T-helper 2 cell treated with Interferon-gamma antibody and Interleukin-4, amounts not matched to agents 5 μg/mL and 100 μg/mL, for 36 hours (primary cell): ENCODE results near the gene LIG1.

Source experiments
- DNase-seq: peaks from one replicate; pipeline ENCODE4 v3.0.0; 2021; ENCODE audit warnings: low spot score
- H3K27ac Mint-ChIP-seq: one replicate; pipeline ENCODE4 v1.8.0; 2021; ENCODE audit warnings: mild to moderate bottlenecking, mixed read lengths
- H3K27me3 Mint-ChIP-seq: one replicate; pipeline ENCODE4 v1.8.0; 2021; ENCODE audit warnings: low read depth, mixed read lengths
- H3K36me3 Mint-ChIP-seq: one replicate; pipeline ENCODE4 v1.8.0; 2021; ENCODE audit warnings: low read depth, mixed read lengths
- H3K4me1 Mint-ChIP-seq: one replicate; pipeline ENCODE4 v1.8.0; 2021; ENCODE audit warnings: low read depth, mixed read lengths
- H3K4me3 Mint-ChIP-seq: one replicate; pipeline ENCODE4 v1.8.0; 2022; ENCODE audit warnings: mild to moderate bottlenecking, moderate library complexity, mixed read lengths
- H3K9me3 Mint-ChIP-seq: one replicate; pipeline ENCODE4 v1.8.0; 2021; ENCODE audit warnings: mixed read lengths

Gene LIG1

DNA sequence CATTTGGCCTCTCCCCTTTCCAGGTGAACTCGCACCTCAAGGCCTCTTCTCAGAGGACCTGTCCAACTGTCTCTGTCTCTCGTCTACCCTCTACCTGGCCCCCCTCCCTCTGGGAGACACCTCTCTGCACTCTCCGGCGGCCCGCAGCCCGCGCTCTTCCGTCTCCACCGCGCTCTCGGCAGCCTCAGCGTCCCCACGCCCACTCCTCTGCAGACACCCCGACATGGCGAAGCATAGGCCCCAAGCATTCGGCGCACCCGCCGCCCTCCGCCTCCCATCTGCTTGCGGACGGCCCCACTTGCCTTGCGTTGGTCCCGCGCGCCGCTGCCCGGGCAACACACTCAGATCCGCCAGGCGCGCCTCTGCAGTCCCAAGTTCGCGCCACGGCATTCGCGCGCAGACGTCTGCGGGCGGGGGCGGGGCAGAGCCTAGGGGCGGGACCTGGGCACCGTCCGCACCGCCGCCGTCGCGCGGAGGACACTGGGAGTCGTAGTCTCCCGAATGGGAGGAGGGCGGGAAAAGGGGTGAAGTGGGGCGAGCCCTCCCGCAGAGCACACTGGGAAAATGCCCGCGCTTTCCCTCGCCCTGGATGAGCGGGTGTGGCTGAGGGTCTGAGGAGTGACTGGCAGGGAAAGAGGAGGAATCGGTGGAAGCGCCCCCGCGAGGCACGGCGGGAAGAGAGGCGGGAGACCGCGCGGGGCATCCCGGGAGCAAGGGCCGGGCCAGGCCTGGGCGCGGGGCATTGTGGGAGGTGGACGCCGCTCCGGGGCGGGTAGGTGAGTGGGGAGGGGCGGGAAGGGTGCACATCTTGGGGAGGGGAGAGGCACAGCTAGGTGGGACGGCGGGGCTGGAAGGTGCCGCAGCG lies at the start of gene LIG1, which contains the start of gene ZSWIM9:
LIG1 (minus strand) TSS at position 406 of the 865 bp plus-strand sequence. CDS start 4,778 bp downstream, outside the sequence.
ZSWIM9 (plus strand) TSS at position 742 of the 865 bp plus-strand sequence. CDS start 1,123 bp downstream, outside the sequence.
- Mint-ChIP-seq H3K36me3 (peaks cover 24% of the 10 kb centered on the region), H3K4me1 (peaks cover 34% of the 10 kb centered on the region), H3K27ac (peak within 1 kb of the TSS; percentile 99), H3K4me3 (peak within 1 kb of the TSS; percentile 99), H3K9me3 (no peaks in the 10 kb centered on the region), H3K27me3 (no peaks in the 10 kb centered on the region)
- peak; percentile 92 for DNase-seq

DNA sequence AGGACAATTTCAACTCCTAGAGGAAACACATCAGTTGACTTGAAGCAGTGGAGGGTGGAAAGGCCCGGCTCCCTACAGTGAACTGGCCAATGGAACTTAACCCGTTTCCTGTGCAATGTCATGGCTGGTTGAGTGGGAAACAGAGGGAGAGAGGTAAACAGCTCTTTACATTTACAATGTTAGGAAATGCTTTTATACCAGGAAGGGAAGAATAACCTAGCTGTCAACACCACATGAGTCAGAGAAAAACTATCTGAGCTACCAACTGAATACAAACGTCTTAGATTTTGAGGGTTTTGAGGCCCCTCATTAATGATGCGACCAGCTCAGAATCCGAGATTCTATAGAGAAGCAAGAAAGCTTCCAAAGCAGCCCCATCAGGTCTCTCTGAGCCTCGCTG lies 48.9 kb upstream of the LIG1 start:
- Mint-ChIP-seq H3K4me3 (no peak overlapping the region), H3K36me3 (peaks cover 57% of the 10 kb centered on the region), H3K27me3 (no peaks in the 10 kb centered on the region), H3K4me1 (no peaks in the 10 kb centered on the region), H3K27ac (no peak overlapping the region), H3K9me3 (no peaks in the 10 kb centered on the region)
- DNase-seq, result no peak

DNA sequence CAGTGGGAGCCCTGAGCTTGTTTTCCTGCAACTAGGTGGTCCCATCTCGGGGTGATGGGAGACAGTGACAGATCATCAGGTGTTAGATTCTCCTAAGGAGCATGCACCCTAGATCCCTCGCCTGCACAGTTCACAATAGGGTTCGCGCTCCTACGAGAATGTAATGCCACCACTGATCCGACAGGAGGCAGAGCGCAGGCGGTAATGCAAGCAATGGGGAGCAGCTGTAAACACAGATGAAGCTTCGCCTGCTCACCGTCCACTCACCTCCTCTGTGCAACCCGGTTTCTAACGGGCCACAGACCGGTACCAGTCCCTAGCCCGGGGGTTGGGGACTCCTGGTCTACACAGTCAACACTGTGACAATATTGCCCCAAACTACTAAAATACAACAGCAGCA lies 46.8 kb upstream of the LIG1 start:
- Mint-ChIP-seq H3K4me3 (no peak overlapping the region), H3K36me3 (peaks cover 62% of the 10 kb centered on the region), H3K27ac (no peak overlapping the region), H3K9me3 (no peaks in the 10 kb centered on the region), H3K4me1 (no peaks in the 10 kb centered on the region), H3K27me3 (no peaks in the 10 kb centered on the region)
- no peak for DNase-seq

GRCh38 chr19:48213959-48214358 lies 43.8 kb upstream of the LIG1 start:
- Mint-ChIP-seq H3K27me3 (no peaks in the 10 kb centered on the region), H3K4me1 (no peaks in the 10 kb centered on the region), H3K36me3 (peaks cover 63% of the 10 kb centered on the region), H3K27ac (no peak overlapping the region), H3K9me3 (no peaks in the 10 kb centered on the region), H3K4me3 (no peak overlapping the region)
- DNase-seq, result no peak

- Mint-ChIP-seq H3K36me3 (peaks cover 52% of the 10 kb centered on the region), H3K27me3 (no peaks in the 10 kb centered on the region), H3K27ac (peak overlapping the region; percentile 34), H3K4me1 (peaks cover 12% of the 10 kb centered on the region), H3K9me3 (no peaks in the 10 kb centered on the region), H3K4me3 (no peak overlapping the region)
- no peak for DNase-seq
Observed at GRCh38 chr19:48210005-48210404, 39.9 kb upstream of the LIG1 start.

DNA sequence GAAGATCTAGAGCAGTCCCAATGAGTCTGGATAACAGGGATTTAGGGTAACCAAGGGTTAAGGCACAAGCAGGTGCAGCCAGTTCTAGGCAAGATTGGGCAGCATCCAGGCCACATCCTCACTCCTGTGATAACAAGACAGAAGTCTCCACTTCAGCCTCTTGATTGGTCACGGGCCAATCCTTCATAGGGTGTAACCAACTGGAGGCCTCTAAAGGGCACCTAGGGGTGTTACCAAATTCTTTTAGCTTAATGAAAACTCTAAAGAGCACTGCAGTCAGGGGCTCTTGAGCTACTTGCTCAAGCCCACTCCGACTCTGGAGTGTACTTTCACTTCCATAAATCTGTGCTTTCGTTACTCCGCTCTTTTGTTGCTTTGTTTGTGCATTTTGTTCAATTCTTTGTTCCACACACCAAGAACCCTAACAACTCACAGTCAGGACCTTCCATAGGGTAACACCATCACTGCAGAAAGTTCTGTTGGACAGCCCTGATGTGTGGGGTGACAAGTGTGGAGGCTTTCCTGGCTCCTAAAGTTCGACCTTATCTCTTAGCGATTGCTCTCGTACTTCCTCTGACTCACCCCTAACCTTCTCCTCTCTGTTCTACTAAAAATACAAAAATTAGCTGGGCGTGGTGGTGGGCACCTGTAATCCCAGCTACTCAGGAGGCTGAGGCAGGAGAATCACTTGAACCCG lies 36.4 kb upstream of the LIG1 start:
- Mint-ChIP-seq H3K4me1 (peaks cover 12% of the 10 kb centered on the region), H3K4me3 (no peak overlapping the region), H3K27me3 (no peaks in the 10 kb centered on the region), H3K27ac (no peak overlapping the region), H3K36me3 (peaks cover 32% of the 10 kb centered on the region), H3K9me3 (no peaks in the 10 kb centered on the region)
- DNase-seq, result no peak

DNA sequence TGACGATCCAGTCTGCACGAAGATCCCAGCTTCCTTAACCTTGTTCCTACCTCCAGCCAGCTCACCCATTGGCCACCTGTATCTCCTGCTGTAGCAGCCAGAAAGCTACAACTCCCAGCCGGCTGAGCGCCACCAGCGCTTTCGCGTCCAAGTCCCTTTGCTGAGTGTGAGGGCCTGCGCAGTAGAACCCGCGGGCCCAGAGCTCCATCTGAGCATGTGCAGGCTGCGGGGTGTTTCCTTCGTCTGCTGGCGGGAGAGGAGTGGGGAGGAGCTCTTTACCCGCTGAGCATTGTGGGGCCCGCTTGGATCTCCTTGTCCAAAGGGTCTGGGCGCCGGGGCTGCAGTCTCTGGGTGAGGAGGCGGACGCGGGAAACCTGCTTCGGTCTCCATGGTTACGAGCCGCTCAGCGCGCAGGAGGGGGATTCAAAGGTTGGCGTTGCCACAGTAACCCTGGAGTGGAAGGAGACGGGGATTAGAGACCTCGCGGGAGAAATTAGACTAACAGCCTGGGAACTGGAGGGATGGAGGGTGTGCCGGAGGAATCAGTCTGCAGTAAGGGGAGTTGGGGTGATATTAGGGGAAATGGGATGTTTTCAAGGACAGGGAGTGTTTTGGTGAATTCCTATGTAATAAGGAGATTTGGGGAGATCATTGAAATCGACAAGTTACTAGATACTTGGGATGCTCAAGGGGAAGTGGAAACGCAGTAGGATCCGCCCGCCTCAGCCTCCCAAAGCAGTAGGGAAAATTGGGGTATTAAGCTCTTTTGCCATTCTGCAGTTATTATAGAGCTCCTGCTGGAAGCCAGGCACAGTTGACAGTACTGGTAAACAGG lies 33.9 kb upstream of the LIG1 start:
- Mint-ChIP-seq H3K27ac (no peak overlapping the region), H3K27me3 (no peaks in the 10 kb centered on the region), H3K4me1 (peaks cover 12% of the 10 kb centered on the region), H3K4me3 (no peak overlapping the region), H3K9me3 (no peaks in the 10 kb centered on the region), H3K36me3 (peaks cover 16% of the 10 kb centered on the region)
- peak; percentile 95 for DNase-seq

DNA sequence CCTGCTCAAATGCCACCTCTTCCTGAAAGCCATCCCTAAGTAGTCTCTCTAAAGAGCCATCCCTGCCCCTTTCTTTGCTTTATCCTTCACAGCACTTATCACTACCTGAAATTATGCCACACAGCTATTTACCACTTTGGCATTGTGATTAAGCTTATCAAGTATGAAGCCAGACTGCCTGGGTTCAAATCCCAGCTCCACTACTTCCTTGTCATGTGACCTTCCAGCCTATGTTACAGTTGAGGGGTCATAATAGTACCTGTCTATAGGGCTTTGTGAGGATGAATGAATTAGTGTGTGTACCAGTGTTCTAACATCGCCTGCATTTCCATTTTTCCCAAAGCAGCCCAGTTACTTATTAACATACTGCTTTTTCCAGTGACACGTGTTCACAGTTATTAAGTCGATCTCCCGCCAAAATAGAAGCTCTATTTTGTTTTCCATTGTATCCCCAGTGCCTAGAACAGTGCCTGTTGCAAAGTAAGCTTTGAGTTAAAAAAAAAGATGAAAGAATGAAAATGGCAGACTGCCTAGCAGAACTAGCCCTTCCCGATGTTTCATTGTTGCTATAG lies 33.2 kb upstream of the LIG1 start:
- no peaks in the 10 kb centered on the region for H3K27me3 Mint-ChIP-seq
- peaks cover 15% of the 10 kb centered on the region for H3K36me3 Mint-ChIP-seq
- H3K4me1 Mint-ChIP-seq, result peaks cover 12% of the 10 kb centered on the region
- H3K4me3 Mint-ChIP-seq, result no peak overlapping the region
- no peak for DNase-seq
- no peak overlapping the region for H3K27ac Mint-ChIP-seq
- H3K9me3 Mint-ChIP-seq, result no peaks in the 10 kb centered on the region

DNA sequence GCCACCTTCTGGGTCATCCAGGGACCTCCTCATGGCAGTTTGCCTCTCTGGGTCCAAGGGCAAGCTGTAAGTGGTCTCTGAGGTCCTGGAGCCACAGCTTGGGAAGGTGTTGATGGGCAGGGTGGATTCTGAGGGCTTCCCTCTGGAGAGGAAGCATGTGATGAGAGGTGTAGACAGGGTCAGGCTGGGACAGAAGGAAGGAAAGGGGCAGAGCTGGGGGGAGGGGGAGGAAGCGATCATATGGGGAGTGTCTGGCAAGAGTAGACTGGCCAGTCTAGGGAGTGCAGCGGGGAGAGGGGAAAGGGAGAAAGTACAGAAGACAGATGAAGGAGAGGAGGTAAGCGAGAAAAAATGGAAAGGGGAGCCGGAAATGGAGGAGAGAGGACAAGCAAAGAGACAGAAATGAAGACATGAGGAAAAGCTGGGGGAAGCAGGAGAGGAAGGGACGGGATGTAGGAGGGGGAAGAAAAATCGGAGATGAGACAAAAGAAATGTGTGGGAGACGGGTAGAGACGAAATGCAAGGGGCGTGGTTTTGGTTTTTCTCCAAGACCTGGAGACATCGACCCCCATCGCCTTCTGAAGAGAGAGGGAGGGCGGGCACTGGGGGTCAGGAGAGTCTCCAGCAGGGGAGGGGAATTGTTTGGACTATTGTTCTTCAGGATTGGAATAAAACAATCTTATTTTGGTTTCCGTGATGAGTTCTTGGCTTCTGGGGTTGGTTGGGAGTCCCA lies 27.0 kb upstream of the LIG1 start:
- Mint-ChIP-seq H3K4me3 (no peak overlapping the region), H3K9me3 (no peaks in the 10 kb centered on the region), H3K4me1 (peaks cover 4% of the 10 kb centered on the region), H3K27me3 (no peaks in the 10 kb centered on the region), H3K27ac (peak overlapping the region; percentile 10), H3K36me3 (no peaks in the 10 kb centered on the region)
- no peak for DNase-seq

GRCh38 chr19:48196321-48196763 lies 26.2 kb upstream of the LIG1 start:
- no peaks in the 10 kb centered on the region for H3K27me3 Mint-ChIP-seq
- peak overlapping the region; percentile 35 for H3K27ac Mint-ChIP-seq
- H3K9me3 Mint-ChIP-seq, result no peaks in the 10 kb centered on the region
- H3K4me1 Mint-ChIP-seq, result peaks cover 4% of the 10 kb centered on the region
- no peak overlapping the region for H3K4me3 Mint-ChIP-seq
- no peak for DNase-seq
- H3K36me3 Mint-ChIP-seq, result peaks cover 4% of the 10 kb centered on the region

DNA sequence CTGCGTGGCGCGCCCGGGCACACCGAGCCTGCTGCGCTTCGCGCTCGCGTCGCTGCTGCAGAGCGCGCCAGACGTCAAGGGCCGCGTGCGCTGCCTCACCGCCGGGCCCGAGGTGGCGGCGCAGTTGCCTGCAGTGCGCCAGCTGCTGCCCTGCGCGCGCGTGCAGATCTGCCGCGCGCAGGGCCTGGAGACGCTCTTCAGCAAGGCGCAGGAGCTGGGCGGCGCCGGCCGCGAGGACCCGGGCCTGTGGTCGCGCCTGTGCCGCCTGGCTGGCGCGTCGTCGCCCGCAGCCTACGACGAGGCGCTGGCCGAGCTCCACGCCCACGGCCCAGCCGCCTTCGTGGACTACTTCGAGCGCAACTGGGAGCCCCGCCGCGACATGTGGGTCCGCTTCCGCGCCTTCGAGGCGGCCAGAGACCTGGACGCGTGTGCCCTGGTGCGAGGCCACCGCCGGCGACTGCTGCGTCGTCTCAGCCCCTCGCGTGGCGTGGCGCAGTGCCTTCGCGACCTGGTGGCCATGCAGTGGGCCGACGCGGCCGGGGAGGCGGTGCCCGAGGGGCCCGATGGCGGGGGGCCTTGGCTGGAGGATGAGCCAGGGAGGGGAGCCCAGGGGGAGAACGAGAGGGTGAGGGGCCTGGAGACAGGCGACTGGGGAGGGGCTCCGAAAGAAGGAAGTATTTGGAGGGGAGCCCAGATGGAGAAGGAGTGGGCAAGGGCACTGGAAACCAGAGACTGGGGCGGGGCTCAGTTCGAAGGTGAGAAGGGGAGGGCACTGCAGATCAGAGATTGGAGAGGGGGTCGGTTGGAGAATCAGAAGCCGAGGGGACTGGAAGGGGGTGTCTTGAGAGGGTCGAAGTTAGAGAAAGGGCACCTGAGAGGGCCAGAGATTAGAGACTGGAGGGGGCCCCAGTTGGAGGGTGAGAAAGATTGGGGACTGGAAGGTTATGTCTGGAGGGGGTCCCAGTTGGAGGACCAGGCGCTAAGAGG lies 25.0 kb upstream of the LIG1 start:
- H3K4me1 Mint-ChIP-seq, result peaks cover 4% of the 10 kb centered on the region
- H3K27me3 Mint-ChIP-seq, result no peaks in the 10 kb centered on the region
- H3K36me3 Mint-ChIP-seq, result peaks cover 11% of the 10 kb centered on the region
- DNase-seq, result no peak
- no peak overlapping the region for H3K4me3 Mint-ChIP-seq
- H3K9me3 Mint-ChIP-seq, result no peaks in the 10 kb centered on the region
- H3K27ac Mint-ChIP-seq, result no peak overlapping the region
